GM21360 (cell line): ENCODE measurements around the gene ADGRB3.
"Not testable (repeated sequence)": the region's sequence is repeated elsewhere in the genome, so short reads cannot be mapped to it uniquely, and the experiment has no call there.

Experiments
- ATAC-seq: cut with Tn5 transposase; IDR thresholded peaks from one replicate; pipeline ENCODE4 v1.9.1; 2021; ENCODE audit warnings: mild to moderate bottlenecking, moderate library complexity; ENCODE audit not compliant: unreplicated experiment

The ADGRB3 gene

DNA sequence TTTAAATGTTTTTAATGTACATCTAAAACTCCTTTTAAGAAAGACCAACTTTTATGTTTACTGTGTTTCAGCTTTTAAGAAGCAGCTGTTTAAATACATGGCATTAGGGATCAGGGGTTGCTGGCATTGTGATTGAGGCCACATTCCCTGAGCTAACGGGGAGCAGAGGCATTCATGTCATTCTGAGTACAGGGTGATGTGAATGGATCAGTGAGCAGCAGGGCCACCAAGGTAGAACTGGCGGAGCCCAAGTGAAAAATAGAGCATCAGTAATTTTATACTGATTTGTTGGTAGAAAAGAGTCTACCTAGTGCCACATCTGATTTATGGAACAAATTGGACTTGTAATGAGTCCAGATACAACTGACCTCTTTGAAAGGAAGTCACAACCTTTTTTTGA, 467.3 kb downstream of the ADGRB3 start:
- no peak for ATAC-seq

DNA sequence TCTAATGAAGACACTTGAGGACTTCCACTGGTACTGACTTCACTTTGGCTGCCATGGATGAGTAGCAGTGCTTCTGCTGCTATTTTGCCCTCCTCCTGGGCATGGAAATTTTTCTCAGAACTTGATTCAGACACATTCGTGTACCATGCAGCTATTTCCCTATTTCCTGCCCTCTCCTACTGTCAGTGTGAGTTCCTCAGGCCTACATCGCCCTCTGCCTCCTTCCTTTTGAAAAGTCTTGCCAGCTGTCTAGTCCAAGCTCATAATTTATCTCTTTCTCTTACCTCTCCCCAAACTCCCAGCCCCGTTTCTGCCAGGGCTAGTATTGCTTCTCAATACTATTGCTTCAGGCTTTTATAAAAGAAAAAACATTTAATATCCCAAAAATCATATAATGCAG, 470.2 kb downstream of the ADGRB3 start:
- no peak for ATAC-seq

DNA sequence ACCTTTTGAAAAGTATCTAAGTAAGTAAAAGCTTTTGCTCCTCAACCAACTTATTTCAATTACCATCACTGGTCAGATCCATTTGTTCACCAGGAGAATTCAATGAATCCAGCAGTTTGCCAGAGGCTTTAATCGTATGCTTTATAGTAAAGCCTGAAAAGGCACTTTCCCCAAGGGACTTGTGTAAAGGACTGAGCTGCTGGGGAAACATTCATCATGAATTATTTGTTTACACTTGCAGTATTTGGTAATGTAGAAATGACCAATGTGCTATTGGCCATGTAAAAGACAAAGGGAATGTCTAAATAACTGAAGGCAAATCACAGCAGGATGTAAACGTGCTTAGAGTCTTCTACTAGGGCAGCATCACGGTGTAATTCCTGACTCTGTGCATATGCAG, 471.4 kb downstream of the ADGRB3 start:
- ATAC-seq: no peak

DNA sequence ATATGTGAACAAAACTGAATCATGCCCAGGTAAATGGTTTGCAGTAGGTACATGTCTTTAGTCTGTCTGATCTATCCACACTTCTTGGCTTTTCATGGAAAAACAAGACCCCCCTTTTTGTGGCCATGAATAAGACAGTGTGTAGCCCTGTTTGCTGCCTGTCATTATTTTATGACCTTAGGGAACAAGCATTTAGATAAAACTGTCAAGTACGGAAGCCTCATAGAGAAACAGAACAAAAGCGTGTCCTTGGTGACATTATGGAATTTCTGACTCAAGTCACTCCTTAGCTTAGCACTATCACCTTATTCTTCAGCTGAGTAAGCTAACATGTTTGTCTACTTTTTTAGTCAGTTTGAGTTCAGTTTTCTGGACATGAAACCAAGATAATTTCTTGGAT, 476.2 kb downstream of the ADGRB3 start:
- no peak for ATAC-seq

DNA sequence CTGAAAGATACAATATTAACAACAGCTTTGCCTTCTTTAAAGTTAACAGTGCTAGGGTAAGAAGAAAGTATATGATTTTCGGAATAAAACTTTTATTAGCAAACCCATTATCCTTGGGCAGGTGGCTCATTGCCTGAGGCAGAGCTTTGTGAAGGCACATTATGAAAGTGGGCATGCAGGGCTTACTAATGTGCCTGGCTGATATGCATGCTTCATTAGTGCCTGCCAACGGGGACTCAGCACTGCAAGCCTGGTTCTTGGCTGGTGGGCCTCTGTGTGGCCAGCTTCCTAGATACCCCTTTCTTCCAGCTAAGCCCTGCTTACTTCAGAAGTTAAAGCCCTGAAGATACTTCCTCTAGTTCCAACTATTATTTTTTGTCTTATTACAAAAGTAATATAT, 481.6 kb downstream of the ADGRB3 start:
- ATAC-seq: no peak

DNA sequence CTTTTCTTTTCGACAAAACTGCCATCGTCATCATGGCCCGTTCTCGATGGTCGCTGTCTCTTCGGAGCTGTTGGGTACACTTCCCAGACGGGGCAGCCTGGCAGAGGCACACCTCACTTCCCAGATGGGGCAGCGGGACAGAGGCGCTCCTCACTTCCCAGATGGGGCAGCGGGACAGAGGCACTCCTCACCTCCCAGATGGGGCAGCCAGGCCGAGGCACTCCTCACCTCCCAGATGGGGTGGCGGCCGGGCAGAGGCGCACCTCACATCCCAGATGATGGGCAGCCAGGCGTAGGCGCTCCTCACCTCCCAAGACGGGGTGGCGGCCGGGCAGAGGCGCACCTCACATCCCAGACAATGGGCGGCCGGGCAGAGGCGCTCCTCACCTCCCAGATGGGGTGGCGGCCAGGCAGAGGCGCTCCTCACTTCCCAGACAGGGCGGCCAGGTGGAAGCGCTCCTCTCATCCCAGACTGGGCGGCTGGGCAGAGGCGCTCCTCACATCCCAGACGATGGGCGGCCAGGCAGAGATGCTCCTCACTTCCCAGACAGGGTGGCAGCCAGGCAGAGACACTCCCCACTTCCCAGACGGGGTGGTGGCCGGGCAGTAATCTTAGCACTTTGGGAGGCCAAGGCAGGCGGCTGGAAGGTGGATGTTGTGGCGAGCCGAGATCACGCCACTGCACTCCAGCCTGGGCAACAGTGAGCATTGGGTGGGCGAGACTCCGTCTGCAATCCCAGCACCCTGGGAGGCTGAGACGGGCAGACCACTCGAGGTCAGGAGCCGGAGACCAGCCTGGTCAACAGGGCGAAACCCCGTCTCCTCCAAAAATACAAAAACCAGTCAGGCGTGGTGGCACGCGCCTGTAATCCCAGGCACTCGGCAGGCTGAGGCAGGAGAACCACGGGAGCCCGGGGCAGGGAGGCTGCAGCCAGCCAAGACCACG, 486.7 kb downstream of the ADGRB3 start:
- ATAC-seq: not testable (repeated sequence)

DNA sequence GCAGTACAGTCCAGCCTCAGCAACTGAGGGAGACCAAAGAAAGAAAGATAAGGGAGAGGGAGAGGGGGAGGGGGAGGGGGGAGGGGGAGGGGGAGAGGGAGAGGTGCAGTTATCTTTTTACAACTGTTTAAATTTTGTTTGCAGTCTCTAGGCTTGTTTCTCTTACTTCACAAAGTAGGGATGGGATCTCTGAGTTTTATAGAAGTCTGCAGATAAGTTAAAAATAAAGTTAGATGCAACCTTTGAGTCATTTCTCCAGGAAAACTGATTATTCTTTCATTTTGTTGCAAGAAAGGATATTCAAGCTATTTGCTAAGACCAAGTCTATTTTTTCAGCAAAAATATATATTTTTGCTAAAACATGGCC, 487.3 kb downstream of the ADGRB3 start:
- ATAC-seq: no peak

DNA sequence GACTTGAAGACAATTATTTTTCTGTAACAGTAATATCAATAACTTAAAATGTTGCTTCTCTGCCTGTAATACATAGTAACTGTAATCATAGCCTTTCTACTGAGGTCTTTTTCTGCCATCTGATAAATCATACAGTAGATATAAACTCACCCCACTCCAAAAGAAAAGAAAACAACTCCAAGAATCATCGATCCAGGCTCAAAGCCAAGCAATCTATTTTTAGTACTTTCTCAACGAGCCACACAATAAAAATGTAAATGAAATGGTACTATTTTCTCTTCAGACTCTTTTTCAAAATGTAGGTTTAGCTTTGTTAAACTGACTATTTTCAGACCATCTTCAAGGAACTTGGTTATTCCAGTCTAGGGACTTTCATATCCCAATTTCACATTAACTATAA, 493.3 kb downstream of the ADGRB3 start:
- no peak for ATAC-seq

DNA sequence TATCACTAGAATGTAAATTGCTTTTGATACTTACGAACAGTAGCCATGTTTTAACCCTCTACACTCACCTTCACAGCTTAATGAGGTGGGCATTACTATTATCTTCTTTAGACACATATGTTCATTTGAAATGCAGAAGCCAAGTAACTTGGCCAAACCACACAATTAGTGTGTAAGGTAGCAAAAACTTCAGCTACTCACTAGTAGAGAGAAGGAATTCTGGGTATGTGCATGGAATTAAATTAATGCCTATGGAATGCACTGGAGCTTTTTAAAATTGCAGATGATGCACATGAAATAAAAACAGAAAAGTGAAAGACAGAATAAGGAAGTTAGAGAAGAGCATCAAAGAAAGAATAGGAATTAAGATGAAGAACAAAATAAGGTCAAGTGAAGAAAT, 494.0 kb downstream of the ADGRB3 start:
- no peak for ATAC-seq

DNA sequence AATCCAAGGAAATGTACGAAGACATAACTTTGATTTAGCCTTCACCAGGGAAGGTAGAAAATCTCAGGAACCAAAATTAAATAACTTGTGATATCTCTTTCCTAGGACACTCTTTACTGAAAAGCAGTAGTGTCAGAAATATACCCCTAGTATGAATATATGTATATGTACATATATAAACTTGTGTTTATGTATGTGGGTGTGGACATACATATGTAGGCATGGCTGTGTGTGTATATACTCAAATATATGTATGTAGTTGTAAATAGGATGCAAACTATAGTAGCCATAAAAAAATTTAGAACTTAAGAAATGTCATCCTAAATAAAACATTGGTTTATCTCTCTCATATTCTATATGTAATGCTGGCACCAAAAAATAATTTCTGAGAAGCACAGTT, 500.8 kb downstream of the ADGRB3 start:
- ATAC-seq: no peak

DNA sequence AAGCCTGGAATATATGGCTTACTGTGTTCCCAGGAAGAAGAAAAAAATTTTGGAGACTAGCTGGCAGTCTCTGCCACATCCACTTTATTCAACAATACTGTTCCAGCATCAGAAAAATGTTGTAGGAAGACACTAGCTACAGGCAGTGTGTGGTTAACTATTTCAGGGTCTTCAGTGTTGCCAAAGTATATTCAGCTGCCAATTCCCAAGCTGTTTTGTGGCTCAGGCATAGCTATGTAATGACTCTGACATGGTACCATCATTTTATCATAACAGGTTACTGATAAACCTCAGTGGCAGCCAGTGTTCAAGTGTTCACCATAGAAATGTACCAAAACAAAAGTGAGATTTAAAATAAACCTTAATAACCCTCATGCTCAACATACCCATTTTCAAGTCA, 503.1 kb downstream of the ADGRB3 start:
- ATAC-seq: no peak

DNA sequence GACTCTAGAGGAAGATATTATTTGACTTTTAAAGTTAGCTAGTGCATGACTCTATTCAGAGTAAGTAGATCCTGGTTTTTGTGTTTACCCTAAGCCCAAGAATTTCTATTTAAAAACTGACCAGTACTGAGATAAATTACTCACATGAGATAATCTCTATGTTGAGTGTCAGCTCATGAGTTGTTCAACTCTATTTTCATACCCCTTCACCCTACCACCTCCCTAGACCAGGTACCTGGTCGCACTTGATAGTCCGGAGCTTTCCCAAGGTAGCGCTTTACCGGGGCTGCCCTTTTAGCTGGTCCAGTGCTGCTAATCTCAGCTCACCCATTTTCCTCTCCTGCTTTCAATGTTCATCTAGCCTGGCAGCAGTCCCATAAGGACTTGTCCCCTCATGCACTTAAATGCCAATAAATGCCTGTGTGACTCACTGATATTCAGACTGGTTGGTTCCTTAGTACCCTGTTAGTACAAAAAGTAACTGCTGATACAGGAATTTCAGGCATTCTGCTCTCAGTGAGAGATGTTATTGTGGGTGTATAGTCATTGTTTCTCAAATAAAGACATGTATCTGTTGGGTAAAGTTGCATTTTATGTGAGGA, 503.9 kb downstream of the ADGRB3 start:
- no peak for ATAC-seq

DNA sequence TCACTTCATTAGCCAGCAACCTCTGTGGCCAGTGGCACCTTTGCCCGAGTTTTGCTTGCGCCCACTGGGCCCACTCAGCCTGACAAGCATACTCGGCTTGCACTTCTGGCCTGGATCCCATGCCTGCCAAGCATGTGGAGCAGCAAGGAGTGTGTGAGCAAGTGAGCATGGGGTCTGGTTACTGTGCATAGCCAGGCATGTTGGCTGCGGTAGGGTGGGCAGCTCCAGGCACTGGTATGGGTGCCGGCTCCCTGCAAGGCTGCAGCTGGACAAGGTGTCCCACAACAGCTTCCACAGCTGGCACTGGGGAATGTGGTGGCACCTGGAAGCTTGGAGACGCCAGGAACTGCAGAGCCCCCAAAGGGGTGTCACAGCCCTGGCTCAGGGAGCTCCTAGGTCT, 510.0 kb downstream of the ADGRB3 start:
- no peak for ATAC-seq

DNA sequence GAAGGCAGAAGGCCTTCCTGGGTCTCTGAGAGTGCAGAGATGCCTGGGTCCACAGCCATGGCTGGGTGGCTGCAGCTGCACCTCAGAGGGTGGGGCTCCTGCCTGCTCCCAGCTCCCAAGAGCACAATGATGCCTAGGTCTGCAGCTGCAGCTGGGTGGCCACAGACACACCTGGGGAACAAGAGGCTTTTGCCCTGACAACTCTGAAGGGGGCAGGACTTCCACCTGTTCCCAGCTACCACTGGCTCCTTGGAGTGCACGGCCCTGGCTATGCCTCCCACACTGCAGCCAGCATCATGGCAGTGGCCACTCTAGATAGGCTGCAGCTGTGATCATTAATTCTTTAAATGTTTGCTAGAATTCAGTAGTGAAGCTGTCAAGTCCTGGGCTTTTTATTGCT, 511.3 kb downstream of the ADGRB3 start:
- no peak for ATAC-seq

DNA sequence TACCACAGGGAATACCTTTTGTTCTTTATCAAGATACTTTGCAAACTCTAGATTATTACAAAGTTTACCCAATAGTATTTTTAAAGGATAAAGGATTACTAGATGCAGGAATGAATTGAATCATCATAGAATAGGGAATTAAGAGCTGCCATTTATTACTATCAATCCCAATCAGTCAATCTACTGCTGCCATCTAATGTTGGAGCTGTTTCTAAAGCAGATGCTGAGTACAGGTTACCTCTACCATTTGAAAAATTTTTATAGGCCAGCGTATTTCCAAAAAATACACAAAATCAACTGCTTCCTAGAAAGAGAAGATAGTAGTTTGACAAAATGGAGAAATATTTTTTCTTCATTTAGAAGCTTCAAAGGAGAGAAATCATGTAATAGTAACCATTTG, 520.4 kb downstream of the ADGRB3 start:
- no peak for ATAC-seq

DNA sequence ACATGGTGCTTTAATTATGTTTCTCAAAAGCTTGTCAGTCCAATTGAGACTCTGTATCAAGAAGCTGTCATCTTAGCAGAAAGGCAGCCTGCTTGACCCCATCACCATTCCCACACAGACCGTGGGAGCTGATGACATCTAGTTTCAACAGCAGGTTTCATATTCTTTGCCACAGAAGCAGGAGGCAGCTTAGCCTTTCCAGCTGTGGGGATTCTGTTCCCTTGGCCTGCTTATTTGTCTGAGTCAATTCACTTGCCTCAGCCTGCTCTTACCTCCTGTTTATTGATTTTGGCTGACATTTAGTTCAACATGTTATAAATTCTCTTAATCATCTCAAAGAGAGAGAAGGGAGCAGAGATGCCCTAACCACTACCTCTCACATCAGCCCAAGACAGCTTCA, 527.7 kb downstream of the ADGRB3 start:
- no peak for ATAC-seq

DNA sequence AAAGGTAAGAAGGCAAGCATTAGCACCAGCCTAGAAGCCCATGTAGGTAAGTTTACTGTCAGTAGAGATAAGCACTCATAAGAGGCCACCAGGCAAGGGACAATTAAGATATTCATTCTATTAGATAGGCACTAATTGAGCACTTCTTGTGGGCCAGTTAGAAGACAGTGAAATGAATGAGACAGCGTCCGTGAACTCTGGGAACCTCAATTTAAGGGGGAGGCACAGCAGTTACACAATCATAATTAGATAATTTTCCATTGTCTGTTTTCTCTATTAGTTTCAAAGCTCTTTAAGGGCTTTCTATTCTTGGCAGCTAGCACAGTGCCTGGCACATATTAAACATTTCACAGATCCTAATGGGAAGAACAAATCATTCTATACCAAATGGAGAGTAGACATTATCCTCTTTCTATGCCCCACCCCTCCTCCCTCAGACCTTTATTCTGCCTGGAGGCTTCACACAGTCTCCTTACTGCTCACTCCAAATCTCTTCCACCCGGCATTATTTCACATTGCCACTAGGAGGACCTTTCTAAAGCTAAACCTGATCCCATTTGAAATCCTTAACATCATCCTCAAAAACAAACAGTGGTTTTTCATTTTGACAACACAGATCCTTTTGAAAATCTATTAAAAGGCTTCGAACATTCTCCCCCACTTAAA, 529.6 kb downstream of the ADGRB3 start:
- ATAC-seq: no peak

DNA sequence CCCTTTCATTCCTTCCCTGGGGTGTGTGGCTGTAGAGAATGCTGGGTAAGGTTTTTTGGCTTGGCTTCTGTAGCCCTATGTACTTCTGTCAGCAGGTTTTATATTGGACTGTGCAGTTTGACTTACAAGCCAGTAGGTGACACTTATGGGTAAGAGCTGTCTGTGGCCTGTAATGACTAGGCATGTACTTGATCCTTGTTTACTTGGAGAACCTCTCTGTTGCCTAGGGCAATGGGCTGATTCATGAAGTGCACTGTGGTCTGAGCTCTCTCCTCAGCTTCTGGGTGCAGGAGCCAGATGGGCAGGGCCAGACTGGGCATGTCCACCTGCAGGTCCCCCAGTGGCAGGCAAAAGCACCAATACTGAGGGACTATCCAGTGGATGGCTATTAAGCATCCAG, 544.6 kb downstream of the ADGRB3 start:
- ATAC-seq: no peak

DNA sequence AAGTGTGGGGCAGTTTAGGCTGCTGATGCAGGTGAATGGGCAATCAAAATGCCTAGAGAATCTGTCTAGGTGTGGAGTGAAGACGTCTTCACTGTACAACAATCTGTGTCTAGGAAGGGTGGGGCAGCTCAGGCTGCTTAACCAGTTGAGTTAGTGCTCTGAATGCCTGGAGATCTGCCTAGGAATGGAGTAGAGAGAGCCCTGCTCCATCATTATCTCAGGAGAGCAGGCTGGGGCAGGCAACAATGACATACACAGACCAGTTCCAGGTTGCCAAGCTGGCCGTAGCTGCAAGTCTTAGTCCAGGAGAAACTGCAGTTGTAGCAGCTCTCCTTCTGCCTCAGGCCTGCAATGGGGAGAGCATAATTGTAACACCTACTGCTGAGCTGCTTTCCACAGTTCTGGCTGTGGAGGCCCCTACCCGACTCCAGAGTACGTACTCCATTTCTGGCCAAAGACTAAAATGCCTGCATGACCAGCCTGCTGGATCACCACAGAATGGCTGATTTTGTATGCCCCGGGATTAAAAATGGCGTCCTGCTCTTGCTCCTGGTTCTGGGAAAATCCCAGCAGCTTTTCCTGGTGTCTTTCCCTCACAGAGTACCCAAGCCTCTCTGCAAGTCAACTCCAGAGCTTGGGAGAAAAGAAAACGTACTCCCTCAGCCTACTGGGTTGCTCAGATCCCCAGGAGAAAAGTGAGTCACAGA, 545.4 kb downstream of the ADGRB3 start:
- no peak for ATAC-seq

DNA sequence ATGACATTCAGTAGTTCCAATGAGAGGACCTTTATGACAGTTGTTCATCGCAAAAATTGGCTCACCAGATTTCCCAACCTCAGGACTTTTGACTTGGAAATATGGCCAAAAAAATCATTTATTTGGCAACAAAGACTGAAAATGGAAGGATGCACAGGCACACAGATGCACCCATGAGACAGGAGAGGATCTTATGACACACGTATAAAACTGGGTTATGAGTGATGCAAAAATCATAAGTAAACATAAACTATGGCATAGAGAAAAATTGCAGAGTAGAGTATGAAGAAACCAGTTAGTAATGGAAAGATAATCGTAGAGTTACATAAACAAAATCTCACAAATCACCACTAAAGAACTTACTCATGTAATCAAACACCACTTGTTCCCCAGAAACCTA, 546.9 kb downstream of the ADGRB3 start:
- no peak for ATAC-seq

DNA sequence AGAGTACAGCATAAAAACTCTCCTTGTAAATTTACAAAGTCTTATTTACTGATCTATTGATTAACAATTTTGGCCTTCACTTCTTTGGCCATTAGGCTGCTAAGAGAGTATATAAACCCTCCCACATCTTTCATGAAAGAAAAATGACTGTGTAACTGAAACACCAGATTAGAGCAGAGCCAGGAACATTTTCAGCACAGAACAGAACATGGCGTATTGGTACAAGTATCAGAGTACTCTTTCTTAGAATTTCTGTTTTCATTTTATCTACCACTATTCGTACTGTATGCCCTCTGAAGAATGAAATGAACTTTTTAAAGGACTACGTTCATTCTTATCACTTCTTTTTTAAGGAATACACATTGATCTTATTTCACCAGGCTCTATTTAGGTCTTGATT, 550.2 kb downstream of the ADGRB3 start:
- no peak for ATAC-seq
